ENCODE results near the gene DNAJC5G.

Gene DNAJC5G

GRCh38 chr2:27275211-27276150 is at the start of gene DNAJC5G:
TSS of gene DNAJC5G (plus strand) at chr2:27275433. CDS start at chr2:27276729, 1,296 bp downstream.
- no peak for DNase-seq

- DNase-seq: no peak
These were observed 49.7 kb upstream of the DNAJC5G start for GRCh38 chr2:27225526-27225925.

GRCh38 chr2:27227501-27227900 is 47.7 kb upstream of the DNAJC5G start:
- DNase-seq: no peak

GRCh38 chr2:27231921-27232320 is 43.3 kb upstream of the DNAJC5G start:
- no peak for DNase-seq

- DNase-seq: no peak
These were observed 41.9 kb upstream of the DNAJC5G start for GRCh38 chr2:27233341-27233740.

- no peak for DNase-seq
These were observed 39.1 kb upstream of the DNAJC5G start for GRCh38 chr2:27236136-27236535.

GRCh38 chr2:27236626-27237025 is 38.6 kb upstream of the DNAJC5G start:
- DNase-seq: no peak

GRCh38 chr2:27237341-27237945 is 37.8 kb upstream of the DNAJC5G start:
- DNase-seq: no peak

- no peak for DNase-seq
These were observed 36.3 kb upstream of the DNAJC5G start for GRCh38 chr2:27238976-27239375.

GRCh38 chr2:27240406-27240805 is 34.8 kb upstream of the DNAJC5G start:
- no peak for DNase-seq

GRCh38 chr2:27241761-27242613 is 33.2 kb upstream of the DNAJC5G start:
- peak; percentile 14 for DNase-seq

- DNase-seq: no peak
These were observed 32.6 kb upstream of the DNAJC5G start for GRCh38 chr2:27242614-27242951.

GRCh38 chr2:27243391-27244130 is 31.7 kb upstream of the DNAJC5G start:
- DNase-seq: no peak

GRCh38 chr2:27245116-27245515 is 30.1 kb upstream of the DNAJC5G start:
- no peak for DNase-seq

- DNase-seq: no peak
These were observed 29.6 kb upstream of the DNAJC5G start for GRCh38 chr2:27245626-27246025.

GRCh38 chr2:27247893-27248292 is 27.3 kb upstream of the DNAJC5G start:
- no peak for DNase-seq

- no peak for DNase-seq
These were observed 25.9 kb upstream of the DNAJC5G start for GRCh38 chr2:27249159-27249890.

GRCh38 chr2:27249891-27250651 is 25.2 kb upstream of the DNAJC5G start:
- DNase-seq: peak; percentile 45

GRCh38 chr2:27250652-27251379 is 24.4 kb upstream of the DNAJC5G start:
- DNase-seq: no peak

GRCh38 chr2:27251766-27252165 is 23.5 kb upstream of the DNAJC5G start:
- no peak for DNase-seq
